ENCODE measurements around the gene RTRAF.

The RTRAF gene

DNA sequence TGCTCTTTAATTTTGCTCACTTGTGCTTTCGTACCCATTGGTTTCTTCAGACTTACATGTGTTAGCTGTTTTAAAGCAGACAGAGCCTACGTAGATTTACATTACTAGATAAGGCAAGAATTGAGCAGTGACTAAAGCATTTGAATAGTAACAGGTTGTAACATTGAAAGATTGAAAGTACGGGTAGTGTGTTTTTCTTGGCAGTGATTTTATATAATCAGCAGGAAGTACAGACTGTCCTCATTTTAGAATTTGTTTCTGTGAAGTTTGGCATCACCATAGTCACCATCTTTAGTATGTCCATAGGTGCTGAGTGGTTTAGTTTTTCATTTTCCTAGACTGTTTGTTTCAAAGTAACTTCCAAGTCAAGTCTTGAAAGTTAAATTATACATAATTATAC lies 14.0 kb downstream of the RTRAF start:
- TF ChIP-seq, protein P1, sequence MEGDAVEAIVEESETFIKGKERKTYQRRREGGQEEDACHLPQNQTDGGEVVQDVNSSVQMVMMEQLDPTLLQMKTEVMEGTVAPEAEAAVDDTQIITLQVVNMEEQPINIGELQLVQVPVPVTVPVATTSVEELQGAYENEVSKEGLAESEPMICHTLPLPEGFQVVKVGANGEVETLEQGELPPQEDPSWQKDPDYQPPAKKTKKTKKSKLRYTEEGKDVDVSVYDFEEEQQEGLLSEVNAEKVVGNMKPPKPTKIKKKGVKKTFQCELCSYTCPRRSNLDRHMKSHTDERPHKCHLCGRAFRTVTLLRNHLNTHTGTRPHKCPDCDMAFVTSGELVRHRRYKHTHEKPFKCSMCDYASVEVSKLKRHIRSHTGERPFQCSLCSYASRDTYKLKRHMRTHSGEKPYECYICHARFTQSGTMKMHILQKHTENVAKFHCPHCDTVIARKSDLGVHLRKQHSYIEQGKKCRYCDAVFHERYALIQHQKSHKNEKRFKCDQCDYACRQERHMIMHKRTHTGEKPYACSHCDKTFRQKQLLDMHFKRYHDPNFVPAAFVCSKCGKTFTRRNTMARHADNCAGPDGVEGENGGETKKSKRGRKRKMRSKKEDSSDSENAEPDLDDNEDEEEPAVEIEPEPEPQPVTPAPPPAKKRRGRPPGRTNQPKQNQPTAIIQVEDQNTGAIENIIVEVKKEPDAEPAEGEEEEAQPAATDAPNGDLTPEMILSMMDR (conservative IDR thresholded peaks at IDR 0.05) = no peak
- H3K27ac ChIP-seq = peak overlapping the region; percentile 86

DNA sequence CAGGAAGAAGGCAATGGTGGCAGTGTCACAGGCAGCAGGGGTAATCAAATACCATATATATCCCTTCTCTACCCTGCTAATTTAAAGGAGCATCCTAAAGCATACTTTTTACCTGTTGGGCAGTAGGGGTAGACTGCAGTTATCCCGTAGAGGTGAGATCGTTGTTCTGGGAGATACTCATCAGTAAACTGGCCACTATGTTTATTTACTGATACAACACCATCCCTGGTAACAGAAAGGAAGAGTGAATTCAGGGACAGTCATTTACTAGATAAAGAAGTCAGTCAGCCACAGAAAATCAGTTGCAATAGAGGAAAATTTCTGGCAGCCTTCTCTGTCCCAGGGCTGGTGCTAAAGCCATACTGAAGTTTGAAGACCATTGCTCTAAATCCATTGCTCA lies 16.3 kb downstream of the RTRAF start:
- TF ChIP-seq, protein P1 (conservative IDR thresholded peaks at IDR 0.05) = no peak

DNA sequence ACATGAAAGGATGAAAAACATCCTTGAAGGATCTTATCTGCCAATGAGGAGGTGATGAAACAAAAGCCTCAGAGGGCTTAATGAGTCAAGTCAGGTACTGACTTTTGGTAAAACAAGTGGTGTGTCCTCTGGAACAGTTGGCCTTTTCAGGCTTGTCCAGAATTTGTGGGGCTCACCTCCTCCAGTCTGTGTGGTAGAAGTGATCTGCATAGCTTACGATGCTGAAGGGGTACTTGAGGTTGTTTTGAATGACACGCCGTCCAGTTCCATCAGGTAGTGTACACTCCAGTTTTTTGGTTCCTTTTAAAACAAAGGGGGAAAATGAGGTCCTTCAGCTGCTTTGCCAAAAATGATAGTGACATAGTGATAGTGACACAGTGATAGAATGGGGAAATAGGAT lies 17.0 kb downstream of the RTRAF start:
- peak overlapping the region; percentile 86 for H3K27ac ChIP-seq
- TF ChIP-seq, protein P1 (conservative IDR thresholded peaks at IDR 0.05) = no peak

More for the DNA sequence above, 16.3 kb downstream of the RTRAF start:
- peak overlapping the region; percentile 86 for H3K27ac ChIP-seq

DNA sequence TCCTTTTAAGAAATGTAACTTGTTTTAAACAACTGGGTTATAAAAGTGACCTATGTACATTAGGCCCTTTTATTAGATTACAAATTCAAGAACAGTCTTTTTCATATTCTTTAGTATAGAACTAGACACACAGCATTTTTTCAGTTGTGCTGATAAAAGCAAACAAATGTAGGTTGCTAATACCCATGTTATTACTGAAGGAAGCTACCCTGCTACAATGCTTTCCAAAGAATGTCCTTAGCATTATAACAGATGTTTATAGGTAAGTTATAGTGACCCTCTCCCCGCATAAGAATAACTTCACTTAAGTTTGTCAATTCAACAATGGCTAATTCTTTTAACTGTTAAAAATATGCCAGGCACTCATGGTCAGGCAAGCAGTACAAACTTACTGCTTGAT lies 17.9 kb downstream of the RTRAF start:
- TF ChIP-seq, protein P1 (conservative IDR thresholded peaks at IDR 0.05) = no peak
- H3K27ac ChIP-seq = no peak overlapping the region

DNA sequence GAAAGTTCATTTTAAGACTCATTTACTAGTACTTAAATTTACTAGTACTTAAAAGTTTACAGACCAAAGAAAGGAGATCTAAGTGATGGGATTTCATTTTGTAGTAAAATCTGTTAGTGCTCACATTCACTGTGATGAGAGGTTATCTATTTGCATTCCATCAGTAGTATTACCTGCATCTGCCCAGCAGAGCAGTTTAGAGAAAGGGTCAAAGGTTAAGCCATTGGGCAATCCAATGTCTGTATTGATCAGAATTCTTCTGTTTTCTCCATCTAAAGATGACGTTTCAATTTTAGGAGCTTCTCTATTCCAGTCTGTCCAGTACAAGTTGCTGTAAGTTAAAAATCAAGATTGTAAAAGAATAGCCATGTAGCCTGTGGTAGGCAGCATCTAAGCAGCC lies 18.3 kb downstream of the RTRAF start:
- TF ChIP-seq, protein P1 (conservative IDR thresholded peaks at IDR 0.05) = no peak
- H3K27ac ChIP-seq = no peak overlapping the region

DNA sequence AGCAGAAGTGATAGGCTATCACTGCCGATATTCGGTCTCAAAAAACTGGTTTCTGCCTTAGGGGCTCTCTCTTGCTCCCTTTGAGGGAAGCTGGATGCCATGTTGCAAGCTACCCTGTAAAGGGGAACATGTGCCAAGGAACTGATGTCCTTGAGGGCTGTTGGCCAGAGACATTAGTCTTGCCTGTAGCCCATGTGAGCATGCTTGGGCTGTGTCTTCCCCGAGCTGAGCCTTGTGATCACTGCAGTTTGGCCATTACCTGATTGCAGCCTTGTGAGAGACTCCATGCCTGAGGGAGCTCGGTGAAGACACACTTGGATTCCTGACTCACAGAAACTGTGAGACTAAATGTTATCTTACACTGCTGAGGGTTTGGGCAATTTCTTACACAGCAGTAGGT lies 18.8 kb downstream of the RTRAF start:
- TF ChIP-seq, protein P1 (conservative IDR thresholded peaks at IDR 0.05) = no peak
- no peak overlapping the region for H3K27ac ChIP-seq

DNA sequence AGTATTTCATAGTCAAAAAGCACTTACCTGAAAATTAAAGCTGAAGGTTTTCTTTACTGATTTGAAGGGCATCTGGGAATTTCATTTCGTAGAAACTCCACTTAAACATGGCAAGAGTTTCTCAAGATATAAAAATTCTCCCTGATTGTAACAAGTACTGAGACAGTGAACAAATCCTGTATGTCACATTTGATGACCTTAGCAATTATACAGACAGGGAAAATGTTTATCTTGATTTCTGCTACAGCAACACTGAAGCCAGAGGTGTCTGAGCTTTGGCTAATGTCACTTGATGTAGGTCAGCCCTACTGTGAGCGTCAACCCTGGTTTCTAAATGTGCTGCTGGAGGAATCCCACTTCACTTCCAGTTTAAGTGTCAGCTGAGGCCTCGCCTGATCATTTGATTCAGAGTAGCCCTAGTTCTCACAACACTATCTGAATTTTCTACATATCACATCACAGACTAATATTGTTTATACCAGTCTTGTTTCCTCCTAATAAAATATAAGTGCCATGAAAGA lies 20.9 kb downstream of the RTRAF start:
- TF ChIP-seq, protein P1 (conservative IDR thresholded peaks at IDR 0.05) = no peak
- H3K27ac ChIP-seq = no peak overlapping the region

Measured in VCaP (cell line).